Mesothelial cell of epicardium (in vitro differentiated cells): Measurements from ENCODE around the gene PRDM16. TPM values are rescaled to one million over a fixed set of nuclear protein-coding genes. Genes with fewer than 3 reads are reported as not detected.

Experiments
- DNase-seq, 2 experiments: peaks; one replicate each; pipeline ENCODE4 v3.0.0; 2021; ENCODE audit warnings: low spot score in 2 of 2; ENCODE audit not compliant: unreplicated experiment in 2 of 2
- H3K27ac Mint-ChIP-seq: 2 replicates; pipeline ENCODE4 v1.8.0; 2021; ENCODE audit warnings: mixed read lengths
- H3K27me3 Mint-ChIP-seq: 2 replicates; pipeline ENCODE4 v1.8.0; 2021; ENCODE audit warnings: low read depth, mixed read lengths
- H3K36me3 Mint-ChIP-seq: 2 replicates; pipeline ENCODE4 v1.8.0; 2021; ENCODE audit warnings: mixed read lengths
- H3K4me1 Mint-ChIP-seq: 2 replicates; pipeline ENCODE4 v1.8.0; 2021; ENCODE audit warnings: mixed read lengths
- H3K4me3 Mint-ChIP-seq: 2 replicates; pipeline ENCODE4 v1.8.0; 2021; ENCODE audit warnings: mild to moderate bottlenecking, moderate library complexity, mixed read lengths
- H3K9me3 Mint-ChIP-seq: 2 replicates; pipeline ENCODE4 v1.8.0; 2021; ENCODE audit warnings: mixed read lengths
- CTCF ChIP-seq: fragments of 200-600 bp; sonication (generic); IDR thresholded peaks from one replicate; pipeline ENCODE4 v1.5.0; 2021; ENCODE audit warnings: antibody characterized with exemption; ENCODE audit not compliant: unreplicated experiment
- total RNA-seq: library from RNA; stranded (reverse); gene quantifications from 3 replicates; pipeline ENCODE4 v1.2.1, GENCODE V29; 2021

PRDM16 gene
- total RNA-seq, 1 donor from 2014 or later = 1.4 TPM

- no peak for TF ChIP-seq CTCF
Measured at GRCh38 chr1:3265835-3266805, 197.1 kb downstream of the PRDM16 start.

DNA sequence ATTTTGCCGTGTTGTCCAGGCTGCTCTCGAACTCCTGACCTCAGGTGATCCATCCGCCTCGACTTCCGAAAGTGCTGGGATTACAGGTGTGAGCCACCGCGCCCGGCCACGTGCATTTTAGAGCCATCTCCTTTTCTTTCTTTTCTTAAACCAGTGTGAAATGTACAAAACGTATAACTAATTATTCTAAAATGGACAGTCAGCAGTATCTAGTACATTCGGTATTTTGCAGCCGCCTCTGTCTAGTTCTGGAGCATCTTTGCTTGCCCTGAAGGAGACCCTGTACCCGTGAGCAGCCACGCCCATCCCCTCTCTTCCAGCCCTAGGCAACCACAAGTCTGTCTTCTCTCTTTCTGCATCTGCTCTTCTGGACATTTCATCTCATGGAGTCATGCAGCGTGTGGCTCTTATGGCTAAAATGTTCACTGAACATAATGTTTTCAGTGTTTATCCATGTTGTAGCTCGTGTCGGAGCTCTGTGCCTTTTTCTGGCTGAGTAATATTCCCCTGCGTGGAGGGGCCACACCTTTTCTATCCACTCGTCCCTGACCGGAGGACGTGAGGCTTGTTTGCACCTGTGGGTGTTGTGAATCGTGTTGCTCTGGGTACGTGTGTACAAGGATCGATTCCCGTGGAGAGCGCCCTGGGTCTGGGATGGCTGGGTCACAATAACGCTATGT, 198.0 kb downstream of the PRDM16 start:
- TF ChIP-seq CTCF = no peak

More at GRCh38 chr1:3265835-3266805, 197.1 kb downstream of the PRDM16 start:
- Mint-ChIP-seq H3K4me1 (no peaks in the 10 kb centered on the region), H3K9me3 (no peaks in the 10 kb centered on the region), H3K27ac (no peak overlapping the region), H3K27me3 (peaks cover 73% of the 10 kb centered on the region), H3K36me3 (no peaks in the 10 kb centered on the region), H3K4me3 (no peak overlapping the region)
- DNase-seq = no peak

GRCh38 chr1:3267550-3268270, 198.7 kb downstream of the PRDM16 start:
- Mint-ChIP-seq H3K27me3 (peaks cover 66% of the 10 kb centered on the region), H3K27ac (no peak overlapping the region), H3K4me1 (no peaks in the 10 kb centered on the region), H3K9me3 (no peaks in the 10 kb centered on the region), H3K4me3 (no peak overlapping the region), H3K36me3 (no peaks in the 10 kb centered on the region)
- no peak for DNase-seq
- TF ChIP-seq CTCF = no peak

More for the DNA sequence above, 198.0 kb downstream of the PRDM16 start:
- Mint-ChIP-seq H3K9me3 (no peaks in the 10 kb centered on the region), H3K4me1 (no peaks in the 10 kb centered on the region), H3K27me3 (peaks cover 73% of the 10 kb centered on the region), H3K4me3 (no peak overlapping the region), H3K36me3 (no peaks in the 10 kb centered on the region), H3K27ac (no peak overlapping the region)
- no peak for DNase-seq

GRCh38 chr1:3268281-3268680, 199.3 kb downstream of the PRDM16 start:
- no peaks in the 10 kb centered on the region for H3K4me1 Mint-ChIP-seq
- H3K27me3 Mint-ChIP-seq = peaks cover 65% of the 10 kb centered on the region
- no peak overlapping the region for H3K27ac Mint-ChIP-seq
- no peak for DNase-seq
- no peaks in the 10 kb centered on the region for H3K36me3 Mint-ChIP-seq
- no peaks in the 10 kb centered on the region for H3K9me3 Mint-ChIP-seq
- TF ChIP-seq CTCF = no peak
- H3K4me3 Mint-ChIP-seq = no peak overlapping the region

GRCh38 chr1:3270403-3271245, 201.6 kb downstream of the PRDM16 start:
- Mint-ChIP-seq H3K4me1 (peaks cover 8% of the 10 kb centered on the region), H3K27me3 (peaks cover 49% of the 10 kb centered on the region)
- DNase-seq = no peak

More at GRCh38 chr1:3270403-3271245, 201.6 kb downstream of the PRDM16 start:
- no peak for TF ChIP-seq CTCF
- no peak overlapping the region for H3K27ac Mint-ChIP-seq
- no peaks in the 10 kb centered on the region for H3K9me3 Mint-ChIP-seq
- H3K4me3 Mint-ChIP-seq = no peak overlapping the region
- H3K36me3 Mint-ChIP-seq = no peaks in the 10 kb centered on the region
